Stimulated activated CD4-positive, alpha-beta T cell treated with anti-CD3 and anti-CD28 coated beads, Interleukin-15, amount 100 ng/mL, for 48 hours (primary cell): ENCODE measurements around the gene CPED1.
A peak's percentile ranks its signal among the peaks of the same experiment; 100 is the strongest.

Experiments
- DNase-seq, 2 donors: peaks; one replicate each; pipeline ENCODE4 v3.0.0-alpha.2; 2020; ENCODE audit warnings: low read depth in 2 of 2

Gene CPED1

DNA sequence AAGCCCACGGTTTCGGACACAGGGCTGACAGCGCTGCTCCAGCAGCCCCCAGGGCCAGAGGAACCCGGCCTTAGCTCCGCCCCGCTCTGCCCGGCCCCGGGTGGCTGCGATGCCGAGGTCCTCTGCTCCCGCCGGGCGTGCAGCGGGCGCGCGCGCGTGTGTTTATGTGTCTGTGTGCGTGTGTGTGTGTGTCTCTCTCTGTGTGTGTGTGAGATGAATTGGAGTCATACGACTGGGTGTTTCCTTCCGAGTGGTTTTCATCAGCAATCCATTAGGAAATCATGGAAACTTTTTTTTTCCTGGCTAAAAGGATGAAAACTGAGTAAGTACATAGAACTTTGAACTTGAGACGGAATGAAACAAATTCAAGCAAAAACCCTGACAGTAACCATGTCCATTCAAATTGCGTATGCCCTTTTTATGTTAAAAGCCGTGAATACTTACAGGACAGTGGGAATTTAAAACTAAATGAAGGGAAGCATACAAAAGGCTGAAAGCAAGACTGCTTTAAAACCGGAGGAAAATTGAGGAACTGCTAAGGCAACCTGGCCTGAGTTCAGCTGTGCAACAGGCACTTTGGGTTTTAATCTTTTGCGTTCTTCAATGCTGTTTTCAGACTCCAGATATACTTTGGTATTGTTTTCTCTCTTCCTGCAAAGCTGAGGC is at the start of gene CPED1:
TSS of gene CPED1 (plus strand) at position 121 of the 666 bp plus-strand sequence. CDS start 911 bp downstream, outside the sequence.
- DNase-seq, result peak in 1 of 2 donors; percentile 18

DNA sequence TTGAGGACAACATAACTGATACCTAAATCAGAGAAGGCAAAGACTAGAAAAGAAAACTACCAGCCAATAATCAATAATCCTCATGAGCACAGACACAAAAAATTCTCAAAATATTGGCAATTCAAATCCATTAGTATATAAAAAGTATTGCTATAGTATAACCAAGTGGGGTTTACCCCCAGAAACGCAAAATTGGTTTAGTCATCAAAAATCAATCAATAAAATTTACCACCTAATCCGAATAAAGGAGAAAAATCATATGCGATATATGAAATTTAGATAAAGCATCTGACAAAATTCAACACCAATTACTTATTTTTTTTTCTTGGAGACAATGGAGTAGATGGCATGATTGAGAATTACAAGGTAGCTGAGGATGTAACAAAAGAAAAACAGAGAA is 49.2 kb upstream of the CPED1 start:
- no peak for DNase-seq

DNA sequence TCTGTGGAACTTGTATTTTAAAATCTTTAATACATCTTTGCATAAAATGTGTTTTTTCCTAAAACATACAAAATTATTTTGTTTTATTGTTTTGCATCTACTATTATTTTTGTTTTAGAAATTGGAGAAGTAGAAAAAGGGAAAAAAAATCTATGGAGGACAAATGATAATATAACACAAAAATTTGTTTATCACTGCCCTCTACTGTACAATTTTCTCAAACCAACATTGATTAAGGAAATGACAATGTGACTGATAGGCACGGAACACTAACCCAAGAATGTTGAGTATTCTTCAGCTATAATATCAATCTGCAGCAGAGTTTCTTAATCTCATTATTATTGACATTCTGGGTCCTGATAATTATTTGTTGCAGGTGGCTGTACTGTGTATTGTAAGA is 47.4 kb upstream of the CPED1 start:
- no peak for DNase-seq

DNA sequence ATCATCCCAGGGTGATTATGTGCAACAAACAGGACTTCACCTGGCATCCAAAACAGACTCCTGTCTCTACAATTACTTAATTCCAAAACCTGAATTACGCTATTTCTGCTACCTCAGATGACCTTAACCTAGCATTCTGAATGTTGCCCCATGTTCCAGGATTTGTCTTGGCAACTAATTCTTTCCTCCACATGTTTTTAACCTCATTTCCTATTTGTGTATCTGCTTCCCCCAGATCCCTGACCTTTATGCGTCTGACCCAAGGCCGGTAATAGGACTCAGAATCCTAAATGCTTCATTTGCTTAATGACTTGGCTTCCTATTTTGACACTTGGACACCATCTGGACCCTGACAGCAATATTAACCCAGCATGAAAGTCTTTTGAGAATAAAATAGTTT is 46.7 kb upstream of the CPED1 start:
- DNase-seq, result no peak

DNA sequence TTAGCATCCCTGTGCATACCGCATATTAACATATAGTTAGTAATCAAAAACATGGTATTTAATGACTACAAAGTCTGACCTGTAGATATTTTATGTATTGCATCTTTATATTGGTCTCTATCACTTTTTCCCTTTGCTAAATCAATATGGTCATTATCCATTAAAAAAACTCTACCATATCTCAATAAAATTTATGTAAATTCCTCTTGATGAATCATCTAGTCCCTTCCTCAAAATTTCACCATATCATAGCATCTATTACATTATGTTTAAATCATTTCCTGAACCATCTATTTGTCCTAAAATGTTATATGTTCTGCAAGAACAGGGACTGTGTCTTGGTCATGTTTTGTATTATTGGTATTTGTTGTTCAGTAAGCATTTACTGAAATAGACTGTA is 45.6 kb upstream of the CPED1 start:
- no peak for DNase-seq

DNA sequence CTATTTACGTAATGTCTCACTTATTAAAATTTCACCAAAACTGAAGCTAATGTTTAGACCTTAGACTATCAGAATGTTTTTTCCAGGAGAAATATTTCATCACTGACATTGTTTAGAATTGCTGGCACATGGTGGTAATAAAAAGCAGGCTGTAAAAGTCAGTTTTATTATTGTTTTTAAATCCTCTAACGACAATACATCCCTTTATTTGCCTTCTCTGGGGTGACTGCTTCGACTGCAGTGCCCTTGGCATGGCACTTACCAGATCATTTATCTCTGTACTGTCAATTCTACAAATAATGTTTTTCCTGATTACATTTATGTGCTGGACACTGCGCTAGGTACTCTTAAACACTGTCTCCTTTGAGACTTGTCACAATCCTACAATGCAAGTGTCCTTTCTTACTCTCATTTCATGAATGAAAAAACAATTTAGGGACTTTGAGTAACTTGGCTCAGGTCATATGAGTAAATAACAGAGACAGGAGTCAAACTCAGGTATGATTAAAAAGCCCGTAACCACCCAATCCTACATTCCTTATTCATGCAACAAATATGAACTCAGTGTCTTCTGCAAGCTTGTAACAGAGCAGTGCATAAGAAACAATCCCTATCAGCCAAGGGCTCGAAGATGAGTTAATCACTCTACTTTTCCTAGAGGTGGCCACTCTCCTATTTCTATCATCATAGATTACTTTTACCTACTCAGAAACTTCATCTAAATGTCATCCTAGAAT is 43.5 kb upstream of the CPED1 start:
- DNase-seq, result no peak

DNA sequence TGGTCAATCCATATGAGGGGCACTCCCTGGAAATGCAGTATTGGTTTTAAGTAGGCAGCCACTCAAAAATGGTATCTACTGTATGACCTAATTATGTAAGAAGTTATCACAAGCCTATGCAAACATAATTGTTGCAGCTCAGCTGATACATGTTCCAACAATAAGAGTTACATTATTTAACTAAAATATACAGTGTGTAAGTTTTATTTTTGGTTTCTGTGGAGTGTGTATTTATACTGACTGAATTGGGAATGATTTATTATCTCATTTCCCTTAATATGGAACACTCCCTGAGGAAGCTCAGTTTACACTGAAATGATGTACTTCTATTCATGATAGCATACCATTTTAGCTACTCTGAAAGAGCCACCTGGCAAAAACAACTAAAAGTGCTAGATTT is 40.5 kb upstream of the CPED1 start:
- no peak for DNase-seq

DNA sequence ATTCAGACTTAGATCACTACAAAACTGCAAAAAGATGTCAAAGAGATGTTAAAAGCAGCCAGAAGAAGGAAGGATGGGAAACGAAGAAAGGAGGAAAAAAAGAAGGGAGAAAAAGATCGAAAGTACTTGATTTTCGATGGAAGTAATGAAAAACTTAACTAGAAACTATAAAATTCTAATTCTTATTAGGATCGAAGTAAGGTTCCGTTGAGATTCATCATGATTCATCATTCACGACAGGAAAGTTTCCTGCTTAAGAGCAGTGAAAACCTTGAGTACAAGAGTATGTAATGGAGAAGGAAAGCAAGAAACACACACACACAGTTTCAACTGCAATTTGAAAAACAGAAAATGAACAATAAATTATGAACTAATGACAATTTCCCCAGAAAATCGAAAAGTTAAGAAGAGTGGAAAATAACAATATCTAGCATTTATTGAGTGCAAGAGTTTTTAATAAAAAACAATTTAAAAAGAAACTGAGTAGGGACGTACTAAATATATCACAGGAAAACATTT is 39.1 kb upstream of the CPED1 start:
- DNase-seq, result no peak

DNA sequence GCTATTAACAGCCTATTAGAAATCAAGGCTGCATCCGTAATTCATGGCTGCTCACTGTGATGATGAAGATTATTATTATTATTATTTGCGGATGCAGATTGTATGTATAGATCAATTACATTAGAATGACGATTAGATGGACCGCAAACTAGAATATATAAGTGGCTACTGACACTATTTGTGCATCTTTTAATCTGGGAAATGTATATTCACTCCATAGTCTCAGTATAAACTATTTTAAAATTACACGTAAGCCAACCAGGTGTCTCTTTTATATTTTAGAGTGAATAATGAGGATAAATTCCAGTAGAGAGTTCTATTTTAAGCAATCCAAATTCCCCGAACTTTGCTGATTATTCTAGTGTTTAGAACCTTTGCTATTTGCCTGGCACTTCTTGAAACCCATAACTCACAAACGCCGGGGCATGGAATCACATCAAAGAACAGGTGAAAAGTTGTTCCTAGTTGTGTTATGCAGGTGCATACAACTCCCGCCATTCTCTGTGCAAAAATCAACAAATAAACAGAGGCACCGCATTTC is 38.4 kb upstream of the CPED1 start:
- no peak for DNase-seq

DNA sequence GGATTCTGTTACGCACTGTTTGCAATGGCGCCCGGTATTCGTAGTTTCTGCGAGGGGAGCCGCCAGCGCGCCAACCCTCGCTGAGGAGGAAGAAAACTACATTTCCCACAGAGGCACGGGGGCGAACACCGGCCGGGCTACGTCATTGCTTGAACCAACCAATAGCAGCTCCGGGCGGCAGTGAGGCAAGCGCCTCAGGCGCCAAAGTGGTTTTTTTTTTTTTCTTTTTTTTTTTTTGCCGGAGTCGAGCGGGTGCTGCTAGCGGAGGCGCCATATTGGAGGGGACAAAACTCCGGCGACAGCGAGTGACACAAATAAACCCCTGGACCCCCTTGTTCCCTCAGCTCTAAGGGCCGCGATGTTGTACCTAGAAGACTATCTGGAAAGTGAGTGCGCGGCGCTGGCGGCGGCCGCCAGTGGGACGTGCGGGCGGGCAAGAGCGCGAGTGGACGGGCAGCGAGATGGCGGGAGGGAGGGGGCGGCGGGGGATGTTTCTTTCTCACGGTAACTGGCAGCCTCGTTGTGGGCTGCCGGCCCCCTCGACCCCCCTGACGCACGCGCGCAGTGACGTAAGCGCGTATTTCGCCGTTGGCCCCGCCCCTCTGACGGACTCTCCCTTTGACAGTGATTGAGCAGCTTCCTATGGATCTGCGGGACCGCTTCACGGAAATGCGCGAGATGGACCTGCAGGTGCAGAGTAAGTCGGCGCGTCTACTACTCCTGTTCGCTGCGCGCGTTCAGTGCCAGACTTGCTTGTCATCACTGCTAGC is 37.8 kb upstream of the CPED1 start, which contains the start of gene ING3:
TSS of gene ING3 (plus strand) at position 239 of the 770 bp plus-strand sequence. CDS start at position 359, 120 bp downstream.
- DNase-seq, result peak; percentile 92 to 94

DNA sequence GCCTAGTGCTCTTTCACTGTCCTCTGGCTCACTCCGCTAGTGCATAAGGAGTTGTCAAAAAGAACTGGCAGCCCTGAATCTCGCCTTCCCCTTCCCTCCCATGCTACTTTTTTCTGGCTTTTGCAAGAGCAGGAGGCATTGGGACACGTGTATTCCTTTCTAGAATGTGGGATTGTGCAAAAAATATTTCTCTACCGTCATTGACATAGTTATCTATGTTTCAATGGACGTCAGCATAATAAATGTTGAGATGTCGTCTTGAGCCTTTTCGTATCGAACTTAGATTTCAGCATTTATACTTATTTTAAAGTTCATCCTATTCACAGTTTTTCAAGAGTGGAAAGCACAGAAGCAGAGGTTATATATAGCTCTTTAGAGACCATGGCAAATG is 37.2 kb upstream of the CPED1 start:
- DNase-seq, result no peak

DNA sequence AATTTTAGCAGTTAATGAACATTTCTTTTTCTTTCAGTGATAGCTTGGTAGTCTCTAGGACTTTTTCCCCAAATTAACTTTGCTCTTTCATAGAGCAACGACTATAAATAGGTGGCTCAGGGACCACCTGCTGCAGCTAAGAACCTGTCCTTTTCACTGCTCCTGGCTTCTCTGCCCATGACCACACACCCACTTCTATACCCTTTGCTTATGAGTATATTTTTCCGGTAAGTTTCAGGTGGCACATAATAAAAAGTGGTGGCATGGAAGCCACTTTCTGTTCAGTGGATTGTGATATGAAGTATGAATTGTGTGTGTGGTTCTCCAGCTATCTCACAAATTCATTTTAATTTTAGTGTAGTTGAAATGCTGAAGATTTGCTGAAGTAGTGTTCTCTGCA is 36.7 kb upstream of the CPED1 start:
- DNase-seq, result no peak

DNA sequence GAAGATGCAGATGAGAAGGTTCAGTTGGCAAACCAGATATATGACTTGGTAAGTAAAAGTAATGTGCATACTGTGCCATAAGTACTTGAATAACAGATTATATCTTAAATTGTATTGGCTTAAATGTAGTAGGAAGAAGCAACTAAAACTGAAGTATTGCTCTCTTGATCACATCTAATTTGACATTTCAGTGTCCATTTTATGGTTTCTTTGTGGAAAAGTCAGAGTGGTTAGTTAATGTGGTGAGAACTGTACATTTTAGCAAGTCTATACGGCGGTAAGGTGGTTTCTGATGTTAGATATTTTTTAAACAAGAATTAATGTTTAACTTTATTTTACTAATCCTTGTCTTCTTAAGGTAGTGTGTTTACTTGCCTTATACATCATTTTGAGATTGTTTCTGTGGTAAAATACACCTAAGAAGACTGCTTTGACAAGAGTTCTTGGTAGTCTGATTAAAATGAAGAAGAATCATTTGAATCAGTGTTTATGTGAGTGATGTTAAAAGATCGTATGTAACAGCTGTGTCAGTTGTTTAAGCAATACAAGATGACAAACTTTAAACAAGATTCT is 32.8 kb upstream of the CPED1 start:
- DNase-seq, result no peak

DNA sequence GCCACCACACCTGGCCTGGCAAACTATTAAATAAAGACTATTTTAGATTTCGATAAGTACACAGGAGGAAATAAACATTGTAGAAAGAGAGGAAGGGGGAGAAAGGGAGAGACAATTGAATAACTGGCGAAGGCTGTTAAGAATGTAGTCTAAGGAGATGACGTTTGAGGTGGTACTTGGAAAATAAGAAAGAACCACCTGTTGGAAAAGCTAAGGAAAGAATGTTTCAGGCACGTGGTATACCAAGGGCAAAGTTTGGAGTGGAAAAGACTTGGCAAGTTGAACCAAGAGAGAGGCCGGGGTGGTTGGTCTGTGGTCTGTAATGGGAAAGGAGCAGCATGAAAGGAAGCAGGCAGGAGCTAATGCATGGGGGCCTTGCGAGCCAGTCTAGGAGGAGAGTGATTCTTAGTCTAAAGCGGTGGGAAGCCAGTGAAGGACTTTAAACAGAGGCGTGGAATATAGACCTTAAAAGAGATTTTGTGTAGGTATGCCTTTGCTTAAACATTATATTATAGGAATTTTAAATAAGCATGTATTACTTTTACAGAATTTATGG is 28.5 kb upstream of the CPED1 start:
- DNase-seq, result no peak

DNA sequence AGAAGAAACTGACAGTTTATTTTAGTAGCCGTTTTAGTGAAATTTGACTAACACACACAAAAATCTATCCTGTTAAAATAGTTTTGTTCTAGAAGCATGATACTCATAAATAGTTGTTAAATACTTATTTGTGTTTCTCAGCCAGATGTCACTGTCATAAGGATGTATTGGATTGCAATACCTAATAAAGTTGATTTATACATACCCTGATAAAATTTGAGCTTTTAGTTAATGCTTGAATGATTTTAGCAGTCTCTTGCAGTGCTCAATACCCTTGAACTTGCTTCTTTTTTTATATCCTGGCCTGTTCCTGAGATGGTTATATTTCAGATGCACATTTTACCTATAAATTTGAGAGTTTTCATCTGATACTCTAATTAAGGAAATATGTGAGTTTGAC is 27.8 kb upstream of the CPED1 start:
- no peak for DNase-seq

DNA sequence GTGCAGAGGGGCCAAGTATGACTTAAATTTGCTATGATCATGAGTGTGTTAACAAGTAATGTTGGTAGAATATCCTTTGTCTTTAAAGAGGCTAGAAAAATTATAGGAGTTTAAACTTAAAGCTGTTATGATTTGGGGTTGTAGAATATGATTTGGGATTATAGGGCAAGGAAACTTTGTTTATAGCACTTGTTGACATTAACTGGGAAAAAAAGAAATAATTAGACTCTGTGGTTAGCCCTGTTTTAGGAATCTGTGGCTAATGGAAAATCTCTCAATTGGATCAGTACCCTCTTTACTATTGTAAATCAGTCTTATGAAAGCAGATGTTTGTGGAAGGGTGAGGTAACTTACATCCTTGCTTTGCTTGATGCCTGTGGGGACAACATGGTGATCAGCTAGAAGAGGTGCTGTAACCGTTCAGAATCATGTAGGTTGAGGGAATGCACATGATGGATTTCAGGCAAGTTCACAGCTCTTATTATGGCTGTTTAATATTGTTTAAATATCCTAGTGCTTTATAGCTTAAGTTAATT is 26.8 kb upstream of the CPED1 start:
- DNase-seq, result no peak

DNA sequence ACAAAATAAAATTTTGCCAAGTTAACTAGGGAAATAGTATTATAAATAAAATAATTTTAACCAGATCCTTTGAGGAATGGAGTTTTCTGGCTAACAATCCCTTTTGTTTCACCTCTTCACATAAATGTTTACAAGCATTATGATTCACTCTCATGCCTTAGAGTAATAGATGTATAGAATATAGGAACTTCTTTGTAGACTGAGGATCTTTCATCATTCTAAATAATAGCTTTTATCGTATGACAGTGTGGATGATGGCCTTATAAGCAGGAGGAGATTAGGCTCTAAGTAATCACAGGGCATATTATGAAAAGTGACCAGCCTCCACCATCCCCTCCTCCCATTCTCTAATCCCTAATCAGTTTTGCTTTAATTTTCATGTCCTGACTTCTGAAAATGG is 24.4 kb upstream of the CPED1 start:
- DNase-seq, result no peak

DNA sequence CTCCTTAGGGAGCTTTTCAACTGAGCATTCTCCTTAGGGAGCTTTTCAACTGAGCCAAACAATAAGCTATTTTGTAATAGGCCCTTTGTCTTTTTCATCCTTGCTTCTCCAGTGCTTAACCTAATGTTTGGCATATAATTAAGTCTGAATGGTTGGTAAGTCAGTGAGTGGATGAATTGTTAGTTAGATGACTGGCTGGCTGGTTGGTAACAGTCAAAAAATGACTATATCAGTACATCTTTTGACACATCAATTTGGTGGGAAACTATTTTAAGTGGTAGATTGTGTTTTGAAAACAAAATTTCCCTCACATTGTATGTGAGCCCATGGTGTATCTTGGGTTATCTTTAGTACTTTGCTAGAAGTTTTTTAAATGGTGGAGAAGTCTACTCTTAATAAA is 21.6 kb upstream of the CPED1 start:
- DNase-seq, result no peak

DNA sequence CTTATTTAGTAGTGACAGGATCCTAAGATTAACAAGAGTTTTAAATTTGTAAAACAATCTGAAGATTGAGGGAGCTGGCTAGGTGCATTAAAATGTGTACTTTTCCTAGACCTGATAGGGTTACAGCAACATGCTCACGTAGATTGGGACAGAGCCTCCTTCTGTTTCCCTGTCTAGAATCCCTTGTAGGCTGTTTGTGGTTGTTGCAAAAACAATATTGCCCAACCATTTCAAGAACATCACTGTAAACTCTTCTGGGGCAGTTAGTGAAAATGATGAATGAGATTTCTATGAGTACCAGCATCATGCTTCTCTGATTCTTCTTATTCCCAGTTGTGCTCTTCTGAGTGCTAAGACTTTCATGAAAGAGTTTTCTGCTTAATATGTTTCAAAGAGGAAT is 14.7 kb upstream of the CPED1 start:
- no peak for DNase-seq

DNA sequence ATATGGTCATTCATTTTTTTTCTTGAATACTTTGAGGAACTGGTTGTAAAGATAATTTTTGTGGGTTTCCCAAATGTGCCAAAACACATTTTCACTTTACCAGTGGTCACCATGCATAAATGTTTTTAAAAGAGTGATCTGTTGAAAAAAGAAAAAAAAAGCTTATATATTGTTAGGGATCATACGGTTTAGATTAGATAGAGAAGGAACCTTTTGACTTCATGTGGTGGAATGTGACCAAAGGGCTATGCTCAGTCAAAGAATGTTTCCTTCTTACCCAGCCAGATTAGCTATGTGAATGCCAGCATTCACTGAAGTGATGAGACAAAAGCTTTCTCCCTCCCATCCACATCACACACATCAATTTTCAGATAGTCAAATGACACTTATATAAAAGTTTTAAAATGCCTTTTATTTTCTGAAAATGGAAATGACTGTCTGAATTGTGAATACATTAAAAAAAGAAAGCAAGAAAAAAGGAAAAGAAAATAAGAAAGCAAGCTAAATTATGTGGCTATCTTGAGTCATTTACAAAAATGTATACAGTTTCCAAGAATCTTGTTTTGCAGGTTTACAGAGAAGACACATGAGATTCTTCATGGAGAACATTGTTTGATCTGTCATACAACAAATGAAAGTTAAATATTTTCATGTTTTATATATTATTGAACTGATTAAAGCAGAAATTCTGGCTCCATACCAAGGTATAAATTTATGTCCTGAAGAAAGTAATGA is 8.6 kb upstream of the CPED1 start:
- DNase-seq, result no peak

DNA sequence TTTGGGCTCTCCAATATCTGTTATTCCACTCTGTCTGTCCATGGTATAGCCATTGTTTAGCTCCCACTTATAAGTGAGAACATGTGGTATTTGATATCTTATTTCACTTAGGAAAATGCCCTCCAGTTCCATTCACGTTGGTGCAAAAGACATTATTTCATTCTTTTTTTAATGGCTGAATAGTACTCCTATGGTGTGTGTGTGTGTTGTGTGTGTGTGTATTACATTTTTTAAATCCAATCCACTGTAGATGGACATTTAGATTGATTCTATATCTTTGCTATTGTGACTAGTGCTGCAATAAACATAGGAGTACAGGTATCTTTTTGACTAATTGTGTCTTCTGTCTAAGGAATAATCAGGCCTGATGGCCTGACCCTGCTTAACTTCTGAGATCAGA is 7.4 kb upstream of the CPED1 start:
- DNase-seq, result no peak
